HG03558 (cell line): ENCODE measurements around the gene SLC22A13.
"Not testable (repeated sequence)": the region's sequence is repeated elsewhere in the genome, so short reads cannot be mapped to it uniquely, and the experiment has no call there.

Experiments used
- ATAC-seq: cut with Tn5 transposase; IDR thresholded peaks from one replicate; pipeline ENCODE4 v1.9.1; 2021; ENCODE audit warnings: moderate number of reproducible peaks; ENCODE audit not compliant: unreplicated experiment; ENCODE audit errors: extremely low read depth

SLC22A13 gene

DNA sequence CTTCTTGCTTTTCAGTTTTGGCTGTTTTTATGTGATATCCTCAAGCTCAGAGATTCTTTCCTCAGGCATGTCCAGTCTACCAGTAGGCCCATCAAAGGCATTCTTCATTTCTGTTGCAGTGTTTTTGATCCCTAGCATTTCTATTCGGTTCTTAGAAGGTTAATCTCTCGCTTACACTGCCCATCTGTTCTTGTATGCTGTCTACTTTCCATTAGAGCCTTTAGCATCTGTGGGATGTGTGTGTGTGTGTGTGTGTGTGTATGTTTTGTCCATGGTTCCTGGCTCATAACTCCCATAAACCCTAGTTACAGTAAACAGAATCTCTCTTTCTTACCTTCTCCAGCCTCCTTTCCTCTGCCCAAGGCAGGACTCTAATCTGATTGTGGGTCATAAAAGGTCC, 5.1 kb upstream of the SLC22A13 start:
- no peak for ATAC-seq

- no peak for ATAC-seq
These were observed 1.2 kb upstream of the SLC22A13 start for GRCh38 chr3:38264353-38264771.

GRCh38 chr3:38264779-38265178, 833 bp upstream of the SLC22A13 start:
- ATAC-seq, result no peak

GRCh38 chr3:38266810-38267209, 1.2 kb downstream of the SLC22A13 start:
- no peak for ATAC-seq

GRCh38 chr3:38267662-38268061, 2.0 kb downstream of the SLC22A13 start:
- no peak for ATAC-seq

DNA sequence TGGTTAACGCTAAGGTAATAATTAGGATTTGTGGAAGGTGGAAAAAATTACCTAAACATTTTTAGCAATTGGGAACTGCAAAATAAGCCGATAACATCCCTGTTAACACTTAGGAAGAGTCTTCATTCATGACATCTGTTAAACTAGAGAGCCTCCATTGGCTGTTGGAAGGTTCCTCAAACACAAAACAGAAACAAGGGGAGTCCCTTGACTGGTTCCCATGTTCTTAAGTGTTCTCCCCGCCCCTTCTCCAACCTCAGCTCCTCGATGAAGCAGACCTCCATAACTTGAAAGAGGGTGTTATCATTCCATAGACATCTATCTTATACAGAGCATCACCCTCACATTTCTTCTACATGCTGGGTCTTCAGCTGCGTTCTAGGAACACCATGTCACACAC, 2.5 kb downstream of the SLC22A13 start:
- no peak for ATAC-seq

DNA sequence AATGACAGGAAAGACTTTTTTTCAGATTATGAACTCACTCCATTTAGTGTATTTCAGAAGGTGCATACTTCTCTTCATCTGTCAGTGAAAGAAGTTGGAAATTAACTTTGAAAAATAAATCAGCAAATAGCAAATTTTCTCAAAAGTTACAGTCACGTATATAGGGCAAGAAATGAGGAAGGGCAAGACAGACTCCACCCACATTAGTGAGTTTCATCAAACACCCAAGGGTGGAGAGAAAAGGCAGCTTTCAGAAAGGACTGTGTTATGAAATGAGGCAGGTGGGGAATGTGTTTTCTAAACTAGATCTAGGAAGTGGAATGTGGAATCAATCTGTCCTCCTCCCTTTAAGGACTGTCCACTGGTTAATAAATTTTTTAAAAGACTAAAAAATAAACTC, 2.9 kb downstream of the SLC22A13 start:
- ATAC-seq, result no peak

DNA sequence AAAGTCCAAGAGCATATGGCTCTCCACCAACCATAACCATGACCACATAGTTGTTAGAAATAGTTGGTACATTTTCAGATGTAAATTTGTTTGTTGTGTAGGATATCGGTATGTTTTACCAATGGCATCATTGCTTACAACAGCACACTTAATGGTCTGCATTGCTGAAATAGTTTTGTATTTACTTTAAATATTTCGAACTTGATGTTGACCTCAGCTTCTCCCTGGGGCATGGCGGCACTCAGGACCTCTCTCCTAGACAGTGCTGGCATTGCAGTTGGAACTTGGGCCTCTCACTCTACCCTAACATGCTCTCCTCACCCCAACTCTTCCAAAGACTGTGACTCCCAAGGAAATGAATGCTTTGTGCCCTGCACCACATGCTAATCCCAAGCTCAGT, 5.0 kb downstream of the SLC22A13 start:
- ATAC-seq, result no peak

DNA sequence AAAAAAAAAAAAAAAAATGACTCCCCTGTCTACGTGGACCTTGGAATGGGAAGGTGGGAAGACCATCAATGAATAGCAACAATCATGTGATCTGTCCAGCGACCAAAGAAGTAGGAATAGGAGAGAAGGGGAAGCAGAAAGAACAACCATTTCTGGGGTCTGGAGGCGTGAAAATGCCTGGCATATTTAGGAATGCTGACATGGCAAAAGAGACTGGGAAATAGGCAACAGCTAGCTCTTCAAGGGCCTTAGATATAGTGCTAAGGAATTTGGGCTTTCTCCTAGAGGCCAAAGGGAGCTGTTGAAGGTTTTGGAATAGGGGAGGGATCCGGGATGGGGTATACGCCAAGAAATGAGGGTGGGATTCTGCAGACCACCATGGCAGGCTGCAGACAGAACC, 5.9 kb downstream of the SLC22A13 start:
- ATAC-seq, result no peak

- no peak for ATAC-seq
These were observed 9.4 kb downstream of the SLC22A13 start for GRCh38 chr3:38274864-38275649.

GRCh38 chr3:38275658-38276057, 10.0 kb downstream of the SLC22A13 start:
- ATAC-seq, result no peak

DNA sequence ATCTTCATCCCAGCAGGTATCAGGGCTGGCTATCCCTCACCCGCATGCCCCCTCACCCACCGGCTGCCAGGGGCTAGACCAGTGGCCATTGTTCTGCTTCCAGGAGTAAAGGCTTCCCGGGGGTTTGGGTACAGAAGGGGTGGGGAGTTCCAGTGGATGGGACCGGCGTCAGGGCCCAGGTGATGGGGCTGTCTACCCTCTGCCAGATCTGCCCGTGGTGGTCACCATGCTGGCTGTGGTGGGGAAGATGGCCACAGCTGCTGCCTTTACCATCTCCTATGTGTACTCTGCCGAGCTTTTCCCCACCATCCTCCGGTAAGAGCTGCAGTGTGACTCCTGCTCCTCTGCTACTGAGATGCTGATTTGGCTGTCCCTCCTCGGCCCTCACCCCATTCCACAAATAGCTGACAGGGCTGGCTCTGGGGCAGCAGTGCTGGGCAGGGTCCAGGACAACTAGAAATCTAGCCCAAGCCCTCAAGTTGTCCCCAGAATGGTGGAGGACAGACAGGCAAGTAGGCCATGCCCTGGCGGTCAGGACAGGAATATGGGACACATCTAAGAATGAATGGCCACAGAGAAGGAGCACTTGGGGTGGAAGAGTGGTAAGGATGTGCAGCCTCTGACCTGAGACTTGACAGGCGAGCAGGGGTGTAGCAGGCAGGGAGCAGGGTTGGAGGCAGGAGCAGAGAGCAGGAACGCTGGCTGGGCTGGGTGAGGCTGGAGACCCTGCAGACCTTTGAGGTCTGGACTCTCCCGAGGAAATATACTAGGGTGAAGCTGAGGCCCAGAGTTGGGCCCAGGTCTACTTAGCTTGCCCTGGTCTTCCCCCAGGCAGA, 10.7 kb downstream of the SLC22A13 start:
- ATAC-seq, result no peak

DNA sequence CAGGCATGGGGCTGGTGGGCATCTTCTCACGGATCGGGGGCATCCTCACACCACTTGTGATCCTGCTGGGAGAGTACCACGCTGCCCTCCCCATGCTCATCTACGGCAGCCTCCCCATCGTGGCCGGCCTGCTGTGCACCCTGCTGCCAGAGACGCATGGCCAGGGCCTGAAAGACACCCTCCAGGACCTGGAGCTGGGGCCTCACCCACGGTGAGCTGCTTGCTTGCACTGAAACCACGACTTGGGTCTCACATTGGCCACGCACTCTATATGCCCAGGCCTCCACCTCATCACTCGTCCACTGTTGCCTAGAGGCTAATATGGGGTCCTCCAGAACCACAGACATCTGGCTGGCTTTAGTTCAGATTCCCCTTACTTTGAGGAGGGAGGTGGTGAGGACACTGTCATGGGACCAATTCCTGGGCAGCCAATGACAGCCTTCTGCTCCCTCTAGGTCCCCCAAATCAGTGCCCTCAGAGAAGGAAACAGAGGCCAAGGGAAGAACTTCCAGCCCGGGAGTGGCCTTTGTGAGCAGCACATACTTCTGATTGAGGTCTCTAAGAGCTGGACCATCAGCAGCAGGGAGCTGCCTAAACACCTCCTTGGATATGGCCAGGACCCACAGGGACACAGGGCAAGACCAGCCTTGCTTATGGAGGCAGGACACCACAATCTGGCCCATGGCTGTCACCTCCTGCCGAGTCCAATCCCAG, 11.5 kb downstream of the SLC22A13 start:
- no peak for ATAC-seq

GRCh38 chr3:38278841-38279240, 13.2 kb downstream of the SLC22A13 start:
- ATAC-seq, result no peak

DNA sequence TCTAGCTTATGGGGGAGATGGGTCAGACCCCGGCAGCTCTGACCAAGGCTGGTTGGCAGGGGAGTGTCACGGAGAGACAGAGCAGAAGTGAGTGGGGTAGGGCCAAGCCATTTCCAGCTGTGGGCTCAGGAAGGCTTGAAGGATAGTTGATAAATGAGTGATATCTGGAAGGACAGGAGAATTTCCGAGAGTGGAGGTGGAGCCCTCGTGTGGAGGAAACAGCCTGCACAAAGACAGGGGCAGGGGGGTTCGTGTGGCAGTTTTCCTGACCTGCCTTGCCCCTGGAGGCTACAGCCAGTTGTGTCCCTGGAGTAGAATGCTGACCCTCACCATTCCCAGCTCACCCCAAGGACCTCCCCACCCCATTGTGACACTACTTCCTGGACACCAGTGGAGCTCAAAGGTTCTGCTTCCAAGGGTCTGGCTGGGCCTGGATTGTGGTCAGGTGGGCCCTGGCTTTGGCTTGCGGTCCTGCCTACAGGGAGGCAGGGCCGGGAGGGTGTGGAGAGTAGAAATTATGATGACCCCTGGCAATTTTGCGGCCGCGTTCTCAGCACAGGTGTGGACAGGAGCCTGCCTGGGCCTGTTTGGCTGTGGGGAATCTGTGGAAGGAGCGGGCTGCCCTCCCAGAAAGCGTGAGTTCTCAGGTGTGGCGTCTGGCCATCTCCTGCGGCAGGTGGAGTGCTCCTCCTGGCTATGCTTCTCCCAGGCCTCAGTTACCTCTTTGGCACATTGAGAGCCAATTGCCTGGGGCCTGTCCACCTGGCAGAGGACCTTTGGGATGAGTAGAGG, 16.5 kb downstream of the SLC22A13 start, which contains the start of gene SLC22A14:
Gene SLC22A14 (plus strand): TSS at position 400 of the 792 bp plus-strand sequence. CDS start 23,733 bp downstream, outside the sequence.
- ATAC-seq, result no peak

DNA sequence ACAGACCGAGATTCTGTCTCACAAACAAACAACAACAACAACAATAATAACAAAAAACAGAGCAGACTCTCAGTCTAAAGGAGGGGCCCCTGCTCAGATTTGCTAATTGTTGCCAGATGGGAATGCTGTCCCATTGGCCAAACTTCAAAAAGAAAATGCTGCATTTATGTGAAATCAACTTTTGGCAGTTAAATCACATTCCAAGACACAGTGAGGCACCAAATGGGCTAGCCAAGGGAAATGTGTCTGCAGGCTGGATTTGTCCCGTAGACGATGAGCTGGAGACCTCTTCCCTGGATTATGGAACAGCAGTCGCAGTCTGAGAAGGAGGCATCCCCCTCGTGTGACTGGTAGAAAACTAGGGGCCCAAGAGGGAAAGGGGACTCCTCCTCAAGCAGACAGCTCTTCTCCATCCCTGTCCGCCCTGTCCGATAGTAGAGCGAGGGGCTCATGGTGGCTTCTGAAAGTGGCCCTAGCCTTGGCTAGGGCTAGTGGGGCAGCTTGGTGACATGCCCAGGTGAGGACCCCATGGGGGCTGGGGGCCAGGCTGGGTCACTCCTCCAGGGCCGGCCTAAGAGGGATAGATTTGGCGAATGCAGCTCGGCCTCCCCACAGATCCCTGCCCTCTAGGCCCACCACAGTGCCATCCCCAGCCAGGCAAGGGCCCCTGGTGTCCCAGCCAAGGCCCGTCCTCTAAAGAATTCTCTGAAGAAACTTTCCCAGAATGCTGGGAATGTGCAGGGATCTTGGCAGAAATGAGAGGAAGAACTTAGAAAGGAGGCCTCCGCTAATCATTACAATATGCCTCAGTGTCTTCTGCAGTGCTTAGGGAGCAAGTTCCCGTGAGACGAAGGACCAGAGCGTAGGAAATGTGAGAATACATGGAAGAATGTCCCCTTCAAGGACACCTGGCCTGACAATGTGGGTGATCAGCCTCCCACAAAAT, 18.5 kb downstream of the SLC22A13 start:
- ATAC-seq, result no peak

DNA sequence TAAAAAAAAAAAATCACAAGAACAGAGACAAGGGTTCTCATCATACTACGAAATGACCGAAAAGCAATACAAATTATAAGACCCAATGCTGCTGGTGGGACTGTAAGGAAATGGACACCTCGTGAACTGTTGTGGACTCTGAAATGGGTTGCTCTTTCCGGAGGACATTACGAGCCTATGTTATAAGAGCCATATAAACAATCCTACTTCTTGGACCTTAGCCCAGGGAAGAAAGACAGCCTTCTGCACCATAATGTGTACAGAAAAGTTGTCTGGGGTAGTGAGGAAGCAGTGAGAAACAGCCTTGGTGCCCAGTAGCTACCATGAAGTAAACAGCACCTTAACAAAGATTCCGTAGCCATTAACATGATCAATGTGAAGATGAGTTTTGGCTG, 19.1 kb downstream of the SLC22A13 start:
- no peak for ATAC-seq

DNA sequence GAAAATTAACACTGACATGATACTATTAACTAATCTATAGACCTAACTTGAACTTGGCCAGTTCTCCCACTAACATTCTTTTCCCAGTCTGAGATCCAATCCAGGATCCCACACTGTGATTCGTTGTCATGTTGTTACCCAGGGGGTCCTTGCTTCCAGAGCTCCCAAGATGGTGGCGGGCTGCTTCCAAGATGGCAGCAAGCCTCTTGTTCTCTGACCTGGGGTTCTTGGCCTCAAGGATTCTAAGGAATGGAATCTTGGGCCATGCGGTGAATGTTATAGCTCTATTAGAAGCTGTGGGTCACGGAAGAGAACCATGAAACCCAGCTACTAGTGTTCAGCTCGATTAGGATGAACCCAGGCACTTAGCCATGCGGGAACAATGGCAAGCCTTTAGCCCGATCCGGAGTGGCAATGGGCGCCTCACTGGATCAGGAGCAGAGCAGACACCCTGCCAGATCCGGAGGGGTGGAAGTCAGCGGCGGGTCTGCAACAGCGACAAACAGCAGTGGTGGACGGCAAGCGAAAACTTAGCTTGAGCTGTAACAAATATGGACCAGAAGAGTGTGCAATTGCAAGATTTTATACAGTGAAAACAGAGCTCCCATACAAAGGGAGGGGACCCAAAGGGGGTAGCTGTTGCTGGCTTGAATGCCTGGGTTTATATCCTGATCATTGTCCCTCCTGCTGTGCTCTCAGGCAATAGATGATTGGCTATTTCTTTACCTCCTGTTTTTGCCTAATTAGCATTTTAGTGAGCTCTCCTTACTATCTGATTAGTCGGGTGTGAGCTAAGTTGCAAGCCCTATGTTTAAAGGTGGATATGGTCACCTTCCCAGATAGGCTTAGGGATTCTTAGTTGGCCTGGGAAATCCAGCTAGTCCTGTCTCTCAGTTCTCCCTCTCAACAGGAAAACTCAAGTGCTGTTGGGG, 23.9 kb downstream of the SLC22A13 start:
- not testable (repeated sequence) for ATAC-seq
